Stimulated activated CD4-positive, alpha-beta T cell treated with anti-CD3 and anti-CD28 coated beads, Interleukin-2, amount 100 ng/mL, for 48 hours (primary cell): ENCODE measurements around the gene GALNT1.

Experiments
- DNase-seq, 2 donors: peaks; one replicate each; pipeline ENCODE4 v3.0.0-alpha.2; 2020

Gene GALNT1

DNA sequence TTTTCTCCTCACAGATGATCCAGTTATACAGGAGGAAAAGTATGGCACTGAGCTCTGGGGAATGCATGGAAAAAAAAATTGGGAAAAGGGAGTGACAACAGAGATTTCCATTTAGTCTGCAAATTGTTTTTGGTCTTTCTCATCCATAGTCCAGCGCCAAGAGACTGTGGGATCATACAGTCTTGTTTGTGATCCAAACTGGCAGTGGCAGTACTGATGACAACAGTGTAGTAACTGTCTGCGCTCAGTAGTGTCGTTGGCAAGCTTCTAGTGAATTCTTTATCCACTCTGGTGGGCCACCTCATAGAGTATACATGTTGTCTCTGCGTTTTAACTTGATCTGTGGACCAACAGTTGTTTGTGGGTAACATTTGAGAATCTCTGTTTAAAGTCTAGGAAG, 37.9 kb downstream of the GALNT1 start:
- DNase-seq = no peak

DNA sequence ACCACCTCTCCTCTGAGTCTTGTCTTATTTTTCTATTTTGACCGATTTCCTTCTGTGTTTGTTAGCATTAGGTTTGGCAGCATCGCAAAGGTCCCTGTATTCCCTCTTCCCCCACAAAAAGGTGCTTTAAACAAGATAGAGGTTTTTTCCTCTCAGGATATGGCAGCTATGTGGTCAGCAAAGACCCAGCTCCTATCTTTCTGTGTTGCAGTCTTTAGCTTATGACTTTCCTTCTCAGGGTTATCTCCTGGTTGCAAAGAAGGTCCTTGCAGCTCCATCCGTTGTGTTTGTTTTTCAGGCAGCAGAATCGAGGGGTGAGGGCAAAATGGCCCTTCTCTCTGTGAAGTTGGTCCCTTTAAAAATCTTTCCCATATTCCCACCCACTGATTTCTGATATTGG, 38.4 kb downstream of the GALNT1 start:
- DNase-seq = no peak

DNA sequence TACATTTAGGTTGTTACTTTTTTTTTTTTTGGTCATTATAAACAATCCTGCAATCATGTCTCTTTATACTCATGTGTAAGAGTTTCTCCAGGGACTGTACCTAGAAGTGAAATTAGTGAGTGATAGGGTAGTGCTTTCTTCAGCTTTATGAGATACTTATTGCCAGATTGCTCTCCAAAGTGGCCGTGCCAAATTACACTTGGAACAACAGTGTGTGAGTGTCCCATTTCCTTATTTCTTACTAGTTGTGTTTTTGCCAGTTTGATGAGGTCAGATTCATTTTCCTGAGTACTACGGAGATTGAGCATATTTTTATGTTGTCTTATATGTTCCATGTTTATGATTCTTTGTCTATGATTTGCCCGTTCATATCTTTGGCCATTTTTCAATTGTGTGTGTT, 39.2 kb downstream of the GALNT1 start:
- DNase-seq = no peak

DNA sequence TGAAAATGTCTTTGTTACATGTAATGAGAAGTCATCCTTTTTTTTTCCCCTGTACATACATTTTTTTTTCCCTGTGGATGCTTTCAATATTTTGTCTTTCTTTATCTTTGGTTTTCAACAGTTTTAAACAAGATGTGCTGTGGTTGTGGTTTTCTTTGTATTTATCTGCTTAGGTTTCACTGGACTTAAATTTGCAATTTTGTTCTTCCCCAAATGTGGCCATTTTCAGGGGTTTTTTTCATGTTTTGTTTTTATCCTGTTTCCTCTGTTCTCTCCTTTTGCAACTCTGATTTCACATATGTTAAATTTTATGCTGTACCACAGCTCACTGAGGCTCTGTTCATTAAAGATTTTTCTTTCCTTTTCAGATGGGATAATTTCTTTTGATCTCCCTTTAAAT, 41.7 kb downstream of the GALNT1 start:
- no peak for DNase-seq

DNA sequence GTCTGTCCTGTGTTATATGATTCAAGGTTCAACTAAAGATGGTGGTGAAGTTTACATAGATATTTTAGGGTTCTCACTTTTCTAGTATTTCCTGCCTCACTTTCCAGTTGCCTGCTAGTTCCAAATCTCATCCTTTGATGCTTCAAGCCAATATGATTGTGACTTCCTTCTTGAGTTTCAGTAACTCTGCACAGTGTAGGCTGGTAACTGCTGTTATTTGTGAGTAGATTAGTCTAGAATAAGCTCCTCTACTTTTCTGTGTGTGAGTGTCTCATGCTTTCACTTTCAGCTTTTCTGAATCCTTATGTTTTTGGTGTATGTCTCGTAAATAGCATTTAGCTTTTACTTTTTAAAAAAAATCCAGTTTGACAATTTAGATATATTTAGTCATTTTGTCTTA, 42.6 kb downstream of the GALNT1 start:
- no peak for DNase-seq

DNA sequence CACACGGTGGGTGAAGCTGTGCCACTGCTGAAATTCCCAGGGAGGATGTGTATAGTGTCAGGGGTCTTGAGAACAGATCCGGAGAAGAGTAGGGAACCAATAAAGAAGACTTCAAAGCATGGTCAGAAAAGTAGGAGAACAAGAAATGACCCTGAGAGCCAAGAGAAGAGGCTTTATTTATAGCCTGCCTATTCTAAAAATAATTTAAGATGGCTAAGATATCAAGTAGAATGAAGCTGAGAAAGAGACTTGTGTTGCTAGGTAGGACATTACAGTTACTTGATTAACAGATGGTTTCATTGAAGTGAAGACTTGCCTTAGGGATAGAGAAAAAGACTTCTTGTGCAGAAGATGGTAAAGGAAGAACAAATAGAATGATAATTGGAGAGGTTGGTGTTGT, 43.7 kb downstream of the GALNT1 start:
- DNase-seq = no peak

DNA sequence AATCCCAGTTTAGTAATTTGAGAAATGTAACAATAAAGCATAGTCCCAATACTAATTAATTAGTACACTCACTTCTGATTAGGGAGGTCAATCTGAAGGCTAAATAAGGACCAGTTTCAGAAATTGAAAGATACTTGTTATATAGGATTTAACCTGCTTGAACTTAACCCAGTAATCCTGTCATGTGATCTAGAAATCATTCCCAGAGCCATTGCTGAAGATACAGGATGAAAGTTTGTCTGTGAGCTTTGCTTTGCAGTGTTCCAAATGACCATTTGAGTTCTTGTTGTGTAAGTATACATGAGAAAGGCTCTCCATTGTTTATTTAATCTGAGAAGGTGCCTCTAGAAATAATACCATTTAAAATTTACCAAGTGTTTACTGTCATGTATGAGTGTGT, 52.2 kb downstream of the GALNT1 start:
- no peak for DNase-seq

DNA sequence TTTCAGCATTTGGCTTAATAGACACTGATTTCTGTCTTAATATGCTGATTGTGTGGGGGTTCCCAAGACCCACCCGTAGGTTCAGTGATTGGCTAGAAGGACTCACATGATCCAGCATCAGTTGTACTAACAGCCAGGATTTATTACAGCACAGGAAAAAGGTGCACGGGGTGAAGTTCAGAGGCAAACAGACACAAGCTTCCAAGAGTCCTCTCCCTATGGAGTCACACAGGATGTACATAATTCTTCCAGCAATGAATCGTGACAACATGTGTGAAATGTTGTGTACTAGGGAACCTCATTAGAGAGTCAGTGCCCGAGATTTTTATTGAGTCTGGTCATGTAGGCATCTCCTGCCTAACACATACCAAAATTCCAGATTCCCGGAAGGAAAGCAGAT, 52.8 kb downstream of the GALNT1 start:
- no peak for DNase-seq

DNA sequence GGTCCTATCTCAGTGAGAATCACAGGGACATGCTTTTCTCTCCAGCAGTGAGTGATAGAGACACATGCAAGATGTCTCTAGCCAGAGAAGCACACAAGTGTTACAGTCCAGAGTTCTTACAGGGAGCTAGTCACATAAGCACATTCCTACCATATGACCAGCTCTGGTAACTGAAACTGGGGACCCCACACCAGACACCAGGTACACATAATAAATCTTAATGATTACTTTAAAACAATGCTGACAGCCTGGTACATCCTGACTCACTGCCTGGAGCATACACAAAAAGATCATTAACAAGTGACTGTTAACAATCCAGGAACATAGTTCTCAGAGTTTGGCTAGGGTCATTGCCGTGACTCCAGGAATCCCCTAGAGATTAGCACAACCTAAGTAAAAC, 53.6 kb downstream of the GALNT1 start:
- DNase-seq = no peak

DNA sequence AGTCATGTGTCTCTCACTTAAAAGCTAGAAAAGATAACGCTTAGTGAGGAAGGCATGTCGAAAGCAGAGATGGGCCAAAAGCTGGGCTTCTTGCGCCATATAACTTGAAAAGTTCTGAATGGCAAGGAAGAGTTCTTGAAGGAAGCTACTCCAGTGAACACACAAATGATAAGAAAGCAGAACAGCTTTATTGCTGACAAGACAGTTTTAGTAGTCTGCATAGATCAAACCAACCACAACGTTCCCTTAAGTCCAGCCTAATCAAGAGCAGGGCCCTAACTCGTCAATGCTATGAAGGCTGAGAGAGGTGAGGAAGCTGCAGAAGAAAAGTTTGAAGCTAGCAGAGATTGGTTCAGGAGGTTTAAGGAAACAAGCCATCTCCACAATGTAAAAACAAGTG, 55.7 kb downstream of the GALNT1 start:
- DNase-seq = no peak

DNA sequence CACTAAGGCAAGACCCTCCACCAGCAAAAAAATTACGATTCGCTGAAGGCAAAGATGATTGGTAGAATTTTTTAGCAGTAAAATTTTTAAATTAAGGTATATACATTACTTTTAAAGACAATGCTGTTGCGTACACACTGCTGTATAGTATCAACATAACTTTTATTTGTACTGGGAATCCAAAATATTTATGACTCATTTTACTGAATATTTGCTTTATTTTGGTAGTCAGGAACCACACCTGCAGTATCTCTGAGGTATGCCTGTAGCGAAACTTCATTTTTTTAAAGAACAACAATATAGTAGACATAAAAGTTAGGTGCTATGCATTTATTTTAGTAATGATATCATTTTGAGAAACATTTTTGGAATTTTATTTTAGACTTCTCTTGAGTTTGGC, 57.8 kb downstream of the GALNT1 start:
- no peak for DNase-seq

DNA sequence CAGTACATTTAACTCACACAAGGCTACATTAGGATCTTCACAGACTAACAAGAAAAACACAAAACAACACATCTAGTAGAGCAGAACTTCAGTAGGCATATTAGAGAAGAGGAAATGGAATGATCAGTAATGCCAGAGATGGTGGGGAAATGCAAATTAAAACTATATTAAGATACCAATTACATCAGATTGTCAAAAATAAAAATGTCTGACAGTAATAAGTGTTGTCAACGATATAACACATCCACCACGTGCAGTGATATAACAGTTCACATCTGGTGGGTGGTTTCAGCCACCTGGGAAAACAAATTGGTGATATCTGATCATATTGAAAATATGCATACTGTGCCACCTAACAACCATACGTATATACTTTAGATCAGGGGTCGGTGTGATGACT, 59.9 kb downstream of the GALNT1 start:
- DNase-seq = no peak

DNA sequence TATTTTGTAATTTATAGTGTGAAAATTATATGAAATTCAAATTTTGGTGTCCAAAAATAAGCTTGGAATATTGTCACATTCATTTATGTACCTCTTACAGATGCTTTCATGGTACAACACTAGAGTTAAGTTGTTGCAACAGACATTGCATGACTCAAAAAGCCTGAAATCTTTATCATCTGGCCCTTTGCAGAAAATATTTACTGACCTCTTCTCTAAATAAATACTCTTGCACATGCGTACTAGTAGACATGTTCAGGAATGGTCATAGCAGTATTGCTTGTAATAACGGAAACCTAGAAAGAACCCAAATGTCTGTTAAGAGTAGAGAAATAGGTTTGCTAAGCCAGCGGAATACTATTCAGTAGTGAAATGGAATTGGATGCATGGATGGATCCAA, 60.4 kb downstream of the GALNT1 start:
- no peak for DNase-seq

DNA sequence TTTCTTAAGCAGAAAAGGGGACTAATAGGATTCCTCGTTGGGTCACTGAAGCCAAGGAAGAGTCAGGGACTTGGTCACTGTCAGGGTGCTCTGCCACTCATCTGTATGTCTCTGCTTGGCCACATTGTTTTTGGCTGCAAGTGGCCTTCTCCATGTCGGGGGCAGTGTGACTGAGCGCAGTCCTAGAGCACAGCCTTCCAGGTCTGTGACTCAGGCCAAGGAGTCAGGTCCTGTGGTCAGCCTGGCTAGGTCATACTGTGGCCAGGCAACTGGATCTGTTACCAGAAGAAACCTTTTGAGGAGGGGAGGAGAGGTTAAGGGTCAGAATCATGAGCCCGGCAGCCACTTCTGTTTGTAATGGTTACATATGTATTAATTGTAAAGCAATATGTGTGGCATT, 61.3 kb downstream of the GALNT1 start:
- DNase-seq = no peak

DNA sequence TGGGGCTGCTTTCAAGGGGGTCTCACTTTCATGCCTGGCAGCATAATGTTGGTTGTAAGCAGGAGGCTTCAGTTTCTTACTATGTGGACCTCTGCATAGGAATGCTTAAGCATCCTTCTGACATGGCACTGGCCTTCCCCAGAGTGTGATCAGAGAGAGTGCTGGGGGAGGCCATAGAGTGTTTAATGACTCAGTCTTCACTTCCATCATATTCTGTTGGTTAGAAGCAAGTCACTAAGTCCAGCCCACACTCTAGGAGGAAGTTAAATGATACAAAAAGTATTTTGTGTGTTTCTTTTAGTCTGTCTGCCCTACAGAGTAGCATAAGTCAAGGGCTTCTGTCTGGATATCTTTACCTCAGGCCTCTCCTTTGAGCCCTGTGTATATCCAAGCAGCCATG, 64.9 kb downstream of the GALNT1 start:
- DNase-seq = no peak

DNA sequence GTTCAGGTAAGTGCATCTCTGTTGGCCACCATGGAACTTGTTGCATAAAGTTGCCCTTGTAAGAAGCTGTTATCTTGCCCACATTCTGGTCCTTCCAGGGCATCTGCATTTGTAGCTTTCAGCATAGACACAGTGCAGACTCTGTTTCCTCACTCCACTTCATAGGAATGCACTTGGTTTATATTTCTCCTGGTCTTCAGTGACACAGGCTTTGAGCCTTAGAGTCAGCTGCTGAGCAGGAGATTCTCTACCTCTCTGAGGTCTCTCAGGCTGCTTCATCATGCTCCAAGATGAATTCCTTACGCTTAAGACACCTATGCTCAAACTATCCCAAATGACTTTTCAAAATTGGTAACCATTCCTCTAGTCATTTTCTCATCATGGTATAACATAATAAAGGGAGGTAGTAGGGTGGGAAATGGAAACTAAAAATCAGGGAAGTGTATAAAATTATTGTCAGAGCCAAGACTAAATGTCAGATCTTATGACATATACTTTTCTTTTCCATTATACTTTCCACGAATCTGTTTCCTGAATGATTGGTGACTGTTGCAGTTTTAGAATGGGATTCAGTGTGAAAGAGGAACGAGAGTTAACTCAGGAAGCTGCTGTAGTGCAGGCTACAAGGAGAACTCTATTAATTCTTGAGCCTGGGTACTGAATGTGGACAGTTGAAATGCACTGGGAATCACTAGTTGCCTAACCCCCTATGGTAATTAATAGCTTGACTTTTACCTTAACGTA, 72.0 kb downstream of the GALNT1 start:
- DNase-seq = no peak

DNA sequence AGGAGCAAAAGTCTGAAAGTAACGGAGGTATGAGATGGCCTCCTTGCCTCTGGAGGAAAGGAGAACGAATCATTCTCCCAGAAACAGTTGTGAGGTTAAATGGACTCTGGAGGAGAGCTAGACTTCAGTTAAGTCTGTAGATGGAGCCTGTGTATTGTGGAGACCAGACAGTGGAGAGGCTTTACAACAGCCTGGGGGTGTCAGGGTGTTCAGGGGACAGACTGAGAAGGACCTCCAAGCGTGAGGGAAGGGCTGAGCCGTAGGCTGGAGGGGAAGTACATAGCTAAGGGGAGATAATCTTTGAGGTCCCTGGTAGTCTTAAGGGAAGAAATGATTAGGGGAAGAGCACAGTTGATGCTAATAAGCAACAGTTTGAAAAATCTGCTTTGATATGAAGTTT, 76.6 kb downstream of the GALNT1 start:
- DNase-seq = no peak

DNA sequence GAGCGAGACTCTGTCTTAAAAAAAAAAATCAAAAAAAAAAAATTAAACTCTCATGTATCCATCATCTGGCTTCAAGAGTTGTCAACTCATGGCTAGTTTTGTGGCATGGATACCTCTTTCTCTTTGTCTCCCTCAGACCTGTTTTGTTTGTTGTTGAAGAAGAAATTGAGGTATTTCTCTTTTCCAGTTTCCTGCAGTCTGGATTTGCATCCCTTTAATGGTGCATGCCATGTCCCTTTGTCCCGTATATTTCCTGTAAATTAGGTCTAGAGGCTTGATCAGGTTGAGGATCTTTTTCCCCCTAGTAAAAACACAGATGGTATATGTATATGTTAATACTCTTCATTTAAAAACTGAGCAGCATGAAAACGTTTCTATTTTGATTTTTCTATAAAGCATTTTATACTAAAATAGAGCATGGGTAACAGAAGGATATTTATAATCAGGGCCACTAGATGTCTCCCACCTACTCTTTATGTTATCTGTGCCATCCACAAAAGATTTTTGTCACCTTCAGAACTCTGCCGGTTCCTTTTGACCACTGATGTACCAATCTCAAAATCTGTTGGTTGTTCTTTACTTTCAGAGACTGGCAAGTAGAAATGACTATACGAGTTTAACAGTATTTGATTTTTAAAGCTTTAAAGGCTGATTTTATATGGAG, 80.1 kb downstream of the GALNT1 start:
- no peak for DNase-seq

DNA sequence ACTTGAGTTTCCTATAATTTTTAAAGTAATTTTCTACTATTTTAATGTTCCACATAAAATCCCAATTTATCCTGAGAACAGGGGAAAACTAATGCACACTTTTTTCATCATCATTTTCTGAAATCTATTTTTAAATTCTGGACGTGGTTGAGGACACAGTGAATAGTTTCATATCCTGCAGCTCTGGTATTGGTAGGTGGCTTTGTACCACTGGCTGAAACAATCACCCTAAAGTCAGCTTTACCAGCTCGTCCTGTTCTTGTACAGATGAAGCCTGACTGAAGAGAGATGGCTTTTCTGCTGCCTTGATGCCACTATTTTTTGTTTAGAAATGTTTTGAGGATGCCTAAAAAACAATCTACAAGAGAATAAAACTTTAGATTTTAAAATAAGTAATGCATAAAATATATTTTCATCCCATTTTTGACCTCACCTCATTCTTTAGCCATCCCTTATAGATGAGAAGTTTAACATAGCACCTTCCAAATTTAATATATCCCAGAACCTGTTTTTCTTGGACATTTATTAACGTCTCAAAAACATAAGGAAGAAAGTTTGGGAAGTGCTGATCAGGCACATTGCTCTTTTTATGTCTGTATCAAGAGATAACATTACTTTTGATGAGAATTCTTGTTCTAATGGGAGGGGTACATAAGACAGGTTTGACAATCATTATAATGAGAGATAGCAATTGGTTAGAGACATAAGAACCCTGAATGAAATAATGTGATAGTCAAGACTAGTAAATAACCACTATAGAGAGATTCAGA, 80.9 kb downstream of the GALNT1 start:
- no peak for DNase-seq

DNA sequence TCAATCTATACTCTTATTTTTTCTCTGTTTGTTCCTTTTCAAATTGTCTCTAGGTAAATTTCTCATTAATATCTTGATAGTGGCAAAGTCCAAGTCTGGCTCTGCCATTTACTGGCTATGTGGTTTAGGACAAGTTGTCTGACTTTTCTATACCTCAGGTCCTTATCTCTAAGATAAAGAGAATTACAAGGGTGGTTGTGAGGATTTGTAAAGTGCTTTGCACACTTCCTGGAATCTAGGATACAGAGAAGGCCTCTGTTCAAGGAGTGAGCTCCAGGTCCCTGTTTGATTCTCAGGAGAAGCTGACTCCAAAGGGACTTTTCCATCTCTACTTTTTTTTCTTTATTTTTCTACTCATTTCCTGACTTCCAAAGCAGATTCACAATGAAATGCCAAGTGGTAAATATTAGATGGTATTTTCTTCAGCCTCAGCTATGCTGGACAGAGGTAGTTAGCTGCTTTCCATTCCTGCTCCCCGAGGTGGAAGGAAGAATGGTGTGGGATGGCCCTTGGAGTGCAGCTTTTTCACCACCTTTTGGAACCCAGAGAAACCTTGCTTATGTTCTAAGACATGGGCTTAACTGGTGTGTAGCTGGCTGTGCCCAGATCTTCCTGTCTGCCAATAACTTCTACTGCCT, 90.5 kb downstream of the GALNT1 start:
- DNase-seq = no peak

DNA sequence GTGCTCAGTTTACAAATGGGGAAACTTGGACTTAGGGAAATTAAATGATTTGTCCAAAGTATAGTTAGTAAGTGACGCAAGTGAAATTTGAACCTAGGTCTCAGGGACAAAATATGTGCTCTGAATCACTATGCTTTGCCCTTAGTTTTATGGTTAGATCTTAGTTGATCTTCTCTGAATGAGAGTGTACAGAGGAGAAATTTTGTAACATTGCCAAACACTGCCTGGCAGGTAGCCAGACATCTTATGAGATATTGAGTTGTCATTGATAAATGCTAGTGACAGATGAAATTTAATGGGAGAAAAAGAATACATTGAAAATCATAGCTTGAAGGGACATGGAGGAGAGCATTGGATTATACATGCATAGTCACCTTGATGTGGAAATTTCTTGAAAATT, 91.4 kb downstream of the GALNT1 start:
- DNase-seq = no peak

DNA sequence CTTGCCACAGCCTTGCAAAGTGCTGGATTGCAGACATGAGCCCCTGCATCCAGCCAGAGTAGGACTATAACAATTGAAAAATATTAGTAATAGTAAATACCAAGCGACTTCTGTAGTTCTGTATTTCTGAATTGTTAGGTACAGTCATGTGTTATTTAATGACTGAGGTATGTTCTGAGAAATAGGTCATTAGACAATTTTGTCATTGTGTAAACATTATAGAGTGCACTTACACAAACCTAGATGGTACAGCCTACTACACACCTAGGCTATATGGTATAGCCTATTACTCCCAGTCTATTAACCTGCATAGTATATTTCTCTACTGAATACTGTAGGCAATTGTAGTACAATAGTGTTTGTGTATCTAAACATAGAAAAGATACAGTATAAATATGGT, 92.1 kb downstream of the GALNT1 start:
- no peak for DNase-seq

DNA sequence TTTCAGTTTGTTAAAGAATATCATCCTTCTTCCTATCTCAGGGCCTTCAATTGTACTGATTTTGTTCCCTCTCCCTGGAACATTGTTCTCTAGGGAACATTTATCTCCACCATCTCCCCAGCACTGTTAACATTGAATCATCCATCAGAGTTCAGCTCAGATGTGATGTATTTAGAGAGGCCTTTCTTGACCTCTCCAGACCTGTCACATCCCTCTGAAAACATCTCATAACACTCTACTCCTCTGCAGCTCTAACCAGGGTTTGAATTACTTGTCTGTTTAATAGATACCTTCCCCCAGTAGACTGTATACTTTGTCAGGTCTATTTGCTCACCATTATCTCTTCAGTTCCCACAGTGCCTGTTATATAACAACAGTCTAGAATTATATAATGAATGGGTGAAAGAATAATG, 98.6 kb downstream of the GALNT1 start:
- DNase-seq = no peak
